ENCODE data around the gene NFKBIL1. TPM values are rescaled to one million over a fixed set of nuclear protein-coding genes. Genes with fewer than 3 reads are reported as not detected.
A peak's percentile ranks its signal among the peaks of the same experiment; 100 is the strongest.

NFKBIL1 gene
- total and polyA plus RNA-seq, 9 of the 15 experiments (the other 6 are each of a cell fraction or from before 2014, with no cell fraction given): 0.49 to 33.1 (median 7.6) TPM

DNA sequence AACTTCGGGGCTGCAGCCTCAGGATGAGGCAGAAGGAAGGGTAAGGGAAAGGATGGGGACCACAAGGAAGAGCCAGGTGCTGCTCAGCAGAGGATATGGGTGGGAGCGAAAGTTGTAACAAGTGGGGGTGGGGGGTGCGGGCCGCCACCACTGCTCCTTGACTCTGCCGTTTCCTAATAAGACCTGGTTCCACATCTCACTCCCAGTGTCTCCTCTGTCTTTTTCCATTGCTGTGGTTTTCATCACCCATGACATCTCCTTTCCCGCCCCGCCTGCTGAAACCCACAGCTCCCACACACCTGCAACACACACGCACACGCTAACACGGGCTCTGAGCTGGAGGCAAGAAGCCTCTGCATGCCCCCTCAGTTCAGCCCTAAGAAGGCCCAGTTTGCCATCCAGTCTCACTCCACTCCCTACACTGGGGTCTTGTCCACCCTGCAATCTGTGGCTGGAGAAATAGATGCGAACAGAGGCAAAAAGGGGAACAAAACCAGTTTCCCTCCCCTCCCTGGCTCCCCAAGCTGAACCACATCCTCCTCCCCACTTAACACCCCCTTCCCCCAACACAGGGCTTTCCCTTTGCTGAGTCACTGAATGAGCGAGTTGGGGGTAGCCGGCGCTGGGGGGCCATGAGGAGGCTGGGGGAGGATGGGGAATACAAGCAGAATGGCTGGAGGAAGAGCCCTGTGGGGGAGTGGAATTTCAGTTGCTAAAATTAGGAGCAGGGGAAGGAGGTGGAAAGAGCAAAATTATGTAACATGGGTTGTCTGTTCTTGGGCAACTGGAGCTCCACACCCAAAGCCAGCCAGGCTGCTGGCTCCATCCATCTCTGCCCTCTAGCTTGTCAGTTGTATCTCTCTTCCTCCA is 11.5 kb downstream of the NFKBIL1 start (continued):
- TF ChIP-seq, protein P1, sequence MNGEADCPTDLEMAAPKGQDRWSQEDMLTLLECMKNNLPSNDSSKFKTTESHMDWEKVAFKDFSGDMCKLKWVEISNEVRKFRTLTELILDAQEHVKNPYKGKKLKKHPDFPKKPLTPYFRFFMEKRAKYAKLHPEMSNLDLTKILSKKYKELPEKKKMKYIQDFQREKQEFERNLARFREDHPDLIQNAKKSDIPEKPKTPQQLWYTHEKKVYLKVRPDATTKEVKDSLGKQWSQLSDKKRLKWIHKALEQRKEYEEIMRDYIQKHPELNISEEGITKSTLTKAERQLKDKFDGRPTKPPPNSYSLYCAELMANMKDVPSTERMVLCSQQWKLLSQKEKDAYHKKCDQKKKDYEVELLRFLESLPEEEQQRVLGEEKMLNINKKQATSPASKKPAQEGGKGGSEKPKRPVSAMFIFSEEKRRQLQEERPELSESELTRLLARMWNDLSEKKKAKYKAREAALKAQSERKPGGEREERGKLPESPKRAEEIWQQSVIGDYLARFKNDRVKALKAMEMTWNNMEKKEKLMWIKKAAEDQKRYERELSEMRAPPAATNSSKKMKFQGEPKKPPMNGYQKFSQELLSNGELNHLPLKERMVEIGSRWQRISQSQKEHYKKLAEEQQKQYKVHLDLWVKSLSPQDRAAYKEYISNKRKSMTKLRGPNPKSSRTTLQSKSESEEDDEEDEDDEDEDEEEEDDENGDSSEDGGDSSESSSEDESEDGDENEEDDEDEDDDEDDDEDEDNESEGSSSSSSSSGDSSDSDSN (IDR thresholded peaks at IDR 0.05; ENCODE audit: borderline replicate concordance in 1 of 2, low read depth in 2 of 2, low read length in 2 of 2): no peak
- TF ChIP-seq, protein P2, sequence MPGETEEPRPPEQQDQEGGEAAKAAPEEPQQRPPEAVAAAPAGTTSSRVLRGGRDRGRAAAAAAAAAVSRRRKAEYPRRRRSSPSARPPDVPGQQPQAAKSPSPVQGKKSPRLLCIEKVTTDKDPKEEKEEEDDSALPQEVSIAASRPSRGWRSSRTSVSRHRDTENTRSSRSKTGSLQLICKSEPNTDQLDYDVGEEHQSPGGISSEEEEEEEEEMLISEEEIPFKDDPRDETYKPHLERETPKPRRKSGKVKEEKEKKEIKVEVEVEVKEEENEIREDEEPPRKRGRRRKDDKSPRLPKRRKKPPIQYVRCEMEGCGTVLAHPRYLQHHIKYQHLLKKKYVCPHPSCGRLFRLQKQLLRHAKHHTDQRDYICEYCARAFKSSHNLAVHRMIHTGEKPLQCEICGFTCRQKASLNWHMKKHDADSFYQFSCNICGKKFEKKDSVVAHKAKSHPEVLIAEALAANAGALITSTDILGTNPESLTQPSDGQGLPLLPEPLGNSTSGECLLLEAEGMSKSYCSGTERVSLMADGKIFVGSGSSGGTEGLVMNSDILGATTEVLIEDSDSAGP (CRISPR knock-in tag; IDR thresholded peaks at IDR 0.05): no peak
- TF ChIP-seq, protein P3, sequence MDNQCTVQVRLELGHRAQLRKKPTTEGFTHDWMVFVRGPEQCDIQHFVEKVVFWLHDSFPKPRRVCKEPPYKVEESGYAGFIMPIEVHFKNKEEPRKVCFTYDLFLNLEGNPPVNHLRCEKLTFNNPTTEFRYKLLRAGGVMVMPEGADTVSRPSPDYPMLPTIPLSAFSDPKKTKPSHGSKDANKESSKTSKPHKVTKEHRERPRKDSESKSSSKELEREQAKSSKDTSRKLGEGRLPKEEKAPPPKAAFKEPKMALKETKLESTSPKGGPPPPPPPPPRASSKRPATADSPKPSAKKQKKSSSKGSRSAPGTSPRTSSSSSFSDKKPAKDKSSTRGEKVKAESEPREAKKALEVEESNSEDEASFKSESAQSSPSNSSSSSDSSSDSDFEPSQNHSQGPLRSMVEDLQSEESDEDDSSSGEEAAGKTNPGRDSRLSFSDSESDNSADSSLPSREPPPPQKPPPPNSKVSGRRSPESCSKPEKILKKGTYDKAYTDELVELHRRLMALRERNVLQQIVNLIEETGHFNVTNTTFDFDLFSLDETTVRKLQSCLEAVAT (IDR thresholded peaks at IDR 0.05): no peak
- TF ChIP-seq PTRF (tag; IDR thresholded peaks at IDR 0.05) (no peak), SRSF3 (IDR thresholded peaks at IDR 0.05; ENCODE audit: insufficient read depth, low read length) (no peak), SIRT6 (IDR thresholded peaks at IDR 0.05; ENCODE audit: low read depth, low read length) (no peak), ARNT (IDR thresholded peaks at IDR 0.05) (no peak), E2F3 (CRISPR knock-in tag; IDR thresholded peaks at IDR 0.05) (no peak), NR3C1 (CRISPR knock-in tag; IDR thresholded peaks at IDR 0.05) (no peak), TSC22D4 (tag; IDR thresholded peaks at IDR 0.05) (no peak)
- TF ChIP-seq, protein P4, sequence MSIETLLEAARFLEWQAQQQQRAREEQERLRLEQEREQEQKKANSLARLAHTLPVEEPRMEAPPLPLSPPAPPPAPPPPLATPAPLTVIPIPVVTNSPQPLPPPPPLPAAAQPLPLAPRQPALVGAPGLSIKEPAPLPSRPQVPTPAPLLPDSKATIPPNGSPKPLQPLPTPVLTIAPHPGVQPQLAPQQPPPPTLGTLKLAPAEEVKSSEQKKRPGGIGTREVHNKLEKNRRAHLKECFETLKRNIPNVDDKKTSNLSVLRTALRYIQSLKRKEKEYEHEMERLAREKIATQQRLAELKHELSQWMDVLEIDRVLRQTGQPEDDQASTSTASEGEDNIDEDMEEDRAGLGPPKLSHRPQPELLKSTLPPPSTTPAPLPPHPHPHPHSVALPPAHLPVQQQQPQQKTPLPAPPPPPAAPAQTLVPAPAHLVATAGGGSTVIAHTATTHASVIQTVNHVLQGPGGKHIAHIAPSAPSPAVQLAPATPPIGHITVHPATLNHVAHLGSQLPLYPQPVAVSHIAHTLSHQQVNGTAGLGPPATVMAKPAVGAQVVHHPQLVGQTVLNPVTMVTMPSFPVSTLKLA (conservative IDR thresholded peaks at IDR 0.05): peak in 1 of 2 experiments; percentile 32; a peak in 1 of 4 replicates
- TF ChIP-seq, protein P5, sequence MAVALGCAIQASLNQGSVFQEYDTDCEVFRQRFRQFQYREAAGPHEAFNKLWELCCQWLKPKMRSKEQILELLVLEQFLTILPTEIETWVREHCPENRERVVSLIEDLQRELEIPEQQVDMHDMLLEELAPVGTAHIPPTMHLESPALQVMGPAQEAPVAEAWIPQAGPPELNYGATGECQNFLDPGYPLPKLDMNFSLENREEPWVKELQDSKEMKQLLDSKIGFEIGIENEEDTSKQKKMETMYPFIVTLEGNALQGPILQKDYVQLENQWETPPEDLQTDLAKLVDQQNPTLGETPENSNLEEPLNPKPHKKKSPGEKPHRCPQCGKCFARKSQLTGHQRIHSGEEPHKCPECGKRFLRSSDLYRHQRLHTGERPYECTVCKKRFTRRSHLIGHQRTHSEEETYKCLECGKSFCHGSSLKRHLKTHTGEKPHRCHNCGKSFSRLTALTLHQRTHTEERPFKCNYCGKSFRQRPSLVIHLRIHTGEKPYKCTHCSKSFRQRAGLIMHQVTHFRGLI (CRISPR knock-in tag; IDR thresholded peaks at IDR 0.05): no peak
- TF ChIP-seq, protein P6, sequence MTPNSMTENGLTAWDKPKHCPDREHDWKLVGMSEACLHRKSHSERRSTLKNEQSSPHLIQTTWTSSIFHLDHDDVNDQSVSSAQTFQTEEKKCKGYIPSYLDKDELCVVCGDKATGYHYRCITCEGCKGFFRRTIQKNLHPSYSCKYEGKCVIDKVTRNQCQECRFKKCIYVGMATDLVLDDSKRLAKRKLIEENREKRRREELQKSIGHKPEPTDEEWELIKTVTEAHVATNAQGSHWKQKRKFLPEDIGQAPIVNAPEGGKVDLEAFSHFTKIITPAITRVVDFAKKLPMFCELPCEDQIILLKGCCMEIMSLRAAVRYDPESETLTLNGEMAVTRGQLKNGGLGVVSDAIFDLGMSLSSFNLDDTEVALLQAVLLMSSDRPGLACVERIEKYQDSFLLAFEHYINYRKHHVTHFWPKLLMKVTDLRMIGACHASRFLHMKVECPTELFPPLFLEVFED (CRISPR knock-in tag; conservative IDR thresholded peaks at IDR 0.05): no peak; the same call in 1 of the 2 replicates
